ENCODE results near the gene FAM229A. TPM values are rescaled to one million over a fixed set of nuclear protein-coding genes. Genes with fewer than 3 reads are reported as not detected.

FAM229A gene
- total and polyA plus RNA-seq, 2 of the 8 experiments (the other 6 are each of a cell fraction or from before 2014, with no cell fraction given): 4.1 to 4.2 TPM

GRCh38 chr1:32351399-32352238 lies 10.7 kb downstream of the FAM229A start (continued):
- no peak for TF ChIP-seq JUN (IDR thresholded peaks at IDR 0.05; ENCODE audit: low read depth, low read length)
- no peak for TF ChIP-seq CBX8 (IDR thresholded peaks at IDR 0.05; ENCODE audit: borderline replicate concordance, low read depth, low read length)
- TF ChIP-seq SP2 (IDR thresholded peaks at IDR 0.05; ENCODE audit: low read length): no peak
- TF ChIP-seq, protein P1, sequence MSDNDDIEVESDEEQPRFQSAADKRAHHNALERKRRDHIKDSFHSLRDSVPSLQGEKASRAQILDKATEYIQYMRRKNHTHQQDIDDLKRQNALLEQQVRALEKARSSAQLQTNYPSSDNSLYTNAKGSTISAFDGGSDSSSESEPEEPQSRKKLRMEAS (IDR thresholded peaks at IDR 0.05): peak; percentile 87
- no peak for TF ChIP-seq CHD1 (IDR thresholded peaks at IDR 0.05; ENCODE audit: low read depth, low read length)
- no peak for TF ChIP-seq EGR1 (IDR thresholded peaks at IDR 0.05; ENCODE audit: borderline replicate concordance, low read depth, low read length)
- no peak for TF ChIP-seq KDM1A (IDR thresholded peaks at IDR 0.05; ENCODE audit: borderline replicate concordance, low read length)
- TF ChIP-seq, protein P2, sequence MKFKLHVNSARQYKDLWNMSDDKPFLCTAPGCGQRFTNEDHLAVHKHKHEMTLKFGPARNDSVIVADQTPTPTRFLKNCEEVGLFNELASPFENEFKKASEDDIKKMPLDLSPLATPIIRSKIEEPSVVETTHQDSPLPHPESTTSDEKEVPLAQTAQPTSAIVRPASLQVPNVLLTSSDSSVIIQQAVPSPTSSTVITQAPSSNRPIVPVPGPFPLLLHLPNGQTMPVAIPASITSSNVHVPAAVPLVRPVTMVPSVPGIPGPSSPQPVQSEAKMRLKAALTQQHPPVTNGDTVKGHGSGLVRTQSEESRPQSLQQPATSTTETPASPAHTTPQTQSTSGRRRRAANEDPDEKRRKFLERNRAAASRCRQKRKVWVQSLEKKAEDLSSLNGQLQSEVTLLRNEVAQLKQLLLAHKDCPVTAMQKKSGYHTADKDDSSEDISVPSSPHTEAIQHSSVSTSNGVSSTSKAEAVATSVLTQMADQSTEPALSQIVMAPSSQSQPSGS (IDR thresholded peaks at IDR 0.05; ENCODE audit: low read length): 0 out of 2 replicates have a peak, but pooled peaks have one; percentile 1
- no peak for TF ChIP-seq EZH2 (IDR thresholded peaks at IDR 0.05; ENCODE audit: low read depth, low read length, severe bottlenecking)
- TF ChIP-seq RFX5 (IDR thresholded peaks at IDR 0.05; ENCODE audit: borderline replicate concordance, low read depth, low read length): no peak
- no peak for TF ChIP-seq EP300 (IDR thresholded peaks at IDR 0.05; ENCODE audit: borderline replicate concordance in 1 of 2, low read depth in 2 of 2, low read length in 2 of 2)
- peak in 1 of 2 experiments; percentile 49; a peak in 2 of 4 replicates for TF ChIP-seq SIN3A (conservative IDR thresholded peaks at IDR 0.05 in 1 of 2, IDR thresholded peaks at IDR 0.05 in 1 of 2; ENCODE audit: low read depth in 1 of 2, low read length in 2 of 2)
- TF ChIP-seq, protein P3, sequence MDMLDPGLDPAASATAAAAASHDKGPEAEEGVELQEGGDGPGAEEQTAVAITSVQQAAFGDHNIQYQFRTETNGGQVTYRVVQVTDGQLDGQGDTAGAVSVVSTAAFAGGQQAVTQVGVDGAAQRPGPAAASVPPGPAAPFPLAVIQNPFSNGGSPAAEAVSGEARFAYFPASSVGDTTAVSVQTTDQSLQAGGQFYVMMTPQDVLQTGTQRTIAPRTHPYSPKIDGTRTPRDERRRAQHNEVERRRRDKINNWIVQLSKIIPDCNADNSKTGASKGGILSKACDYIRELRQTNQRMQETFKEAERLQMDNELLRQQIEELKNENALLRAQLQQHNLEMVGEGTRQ (IDR thresholded peaks at IDR 0.05; ENCODE audit: low read length): 0 out of 2 replicates have a peak, but pooled peaks have one; percentile 35
- no peak for TF ChIP-seq GABPA (IDR thresholded peaks at IDR 0.05; ENCODE audit: borderline replicate concordance, insufficient read depth, low read length)
- no peak for TF ChIP-seq BRCA1 (IDR thresholded peaks at IDR 0.05; ENCODE audit: low read depth, low read length)
- no peak for TF ChIP-seq GTF2F1 (IDR thresholded peaks at IDR 0.05; ENCODE audit: borderline replicate concordance, low read depth, low read length)
- no peak for TF ChIP-seq JUND (IDR thresholded peaks at IDR 0.05; ENCODE audit: low read length)
- no peak for TF ChIP-seq MAFK (IDR thresholded peaks at IDR 0.05; ENCODE audit: low read depth, low read length)
- peak in 1 of 2 experiments; percentile 84; a peak in 2 of 3 replicates for TF ChIP-seq POLR2A (IDR thresholded peaks at IDR 0.05; ENCODE audit: control extremely low read depth in 1 of 2, low read depth in 2 of 2, low read length in 2 of 2)
- TF ChIP-seq FOSL1 (IDR thresholded peaks at IDR 0.05; ENCODE audit: insufficient read depth, low read depth, low read length): peak; percentile 48; the same call in 1 of the 2 replicates
